ENCODE results near the gene ISYNA1.

DNA sequence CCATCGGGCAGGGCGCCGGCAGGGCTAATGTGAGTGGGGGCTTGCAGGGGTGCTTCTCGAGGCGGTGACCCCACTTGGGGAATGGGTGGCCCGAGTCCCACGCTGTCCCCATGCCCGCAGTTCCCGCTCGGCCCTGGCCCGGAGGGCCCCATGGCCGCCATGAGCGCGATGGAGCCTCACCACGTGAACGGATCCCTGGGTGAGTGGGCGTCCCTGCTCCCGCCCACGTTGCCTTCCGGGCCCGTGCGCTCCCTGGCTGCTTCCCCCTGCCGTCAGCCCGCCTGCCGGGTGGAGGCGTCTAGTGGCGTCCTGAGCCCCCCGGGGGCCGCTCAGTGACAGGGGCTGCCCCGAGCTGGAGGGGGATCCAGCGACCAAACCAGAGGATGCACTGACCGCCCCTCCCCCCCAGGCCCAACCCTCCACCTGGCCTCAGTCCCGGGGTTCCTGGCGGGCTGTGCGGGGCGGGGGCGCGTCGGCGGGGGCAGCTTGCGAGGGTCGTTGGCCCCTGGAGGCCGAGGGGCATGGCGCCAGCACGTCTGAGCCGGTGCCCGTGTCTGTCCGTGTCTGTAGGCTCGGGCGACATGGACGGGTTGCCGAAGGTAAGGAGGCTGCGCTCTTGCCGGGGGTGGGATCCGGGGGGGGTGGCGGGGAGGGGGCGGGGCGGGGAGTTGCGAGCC, 4.8 kb downstream of the ISYNA1 start:
- TF ChIP-seq POLR2A (IDR thresholded peaks at IDR 0.05; ENCODE audit: low read depth, low read length): peak; percentile 83
- TF ChIP-seq TAF1 (IDR thresholded peaks at IDR 0.05; ENCODE audit: borderline replicate concordance, low read depth, low read length): peak; percentile 12; the same call in 1 of the 2 replicates

Data from GM12892 (cell line).